ENCODE results near the gene RNMT. TPM values are rescaled to one million over a fixed set of nuclear protein-coding genes. Genes with fewer than 3 reads are reported as not detected.

RNMT gene
- total RNA-seq, 1 donor from 2014 or later: 45.8 TPM

- Mint-ChIP-seq H3K36me3 (ENCODE audit: low read depth, unreplicated experiment) (no peaks in the 10 kb centered on the region), H3K27me3 (ENCODE audit: low read depth, unreplicated experiment) (peaks cover 4% of the 10 kb centered on the region), H3K4me1 (ENCODE audit: low read depth, unreplicated experiment) (peaks cover 4% of the 10 kb centered on the region), H3K4me3 (ENCODE audit: unreplicated experiment) (no peak overlapping the region), H3K27ac (ENCODE audit: unreplicated experiment) (no peak overlapping the region), H3K9me3 (ENCODE audit: unreplicated experiment) (no peaks in the 10 kb centered on the region)
- Histone ChIP-seq H3K4me3 (ENCODE audit: insufficient read depth, low read depth, low read length) (no peak overlapping the region), H3K4me2 (ENCODE audit: low read length) (no peak overlapping the region), H3K9me3 (ENCODE audit: insufficient read depth, low read depth, low read length) (no peaks in the 10 kb centered on the region), H3K27ac (ENCODE audit: low read depth, low read length) (no peak overlapping the region), H3K4me1 (ENCODE audit: insufficient read depth, low read length) (no peaks in the 10 kb centered on the region), H2AFZ (ENCODE audit: low read depth, low read length) (no peak overlapping the region), H3K9ac (ENCODE audit: low read length) (no peak overlapping the region), H3K27me3 (ENCODE audit: insufficient read depth, low read length) (no peaks in the 10 kb centered on the region), H4K20me1 (ENCODE audit: insufficient read depth, low read length) (no peaks in the 10 kb centered on the region), H3K79me2 (ENCODE audit: insufficient read depth, low read length) (no peaks in the 10 kb centered on the region), H3K36me3 (ENCODE audit: insufficient read depth, low read length) (no peaks in the 10 kb centered on the region)
- peak; percentile 65 for FAIRE-seq
- peak; percentile 14 for DNase-seq (ENCODE audit: low read depth)
- TF ChIP-seq EZH2 (IDR thresholded peaks at IDR 0.05; ENCODE audit: insufficient read depth, low read length): no peak
- peak; percentile 86 for TF ChIP-seq CTCF (IDR thresholded peaks at IDR 0.05; ENCODE audit: insufficient read depth, low read depth, low read length)
Observed at GRCh38 chr18:13813271-13813849, 86.9 kb downstream of the RNMT start.

Other genes starting within 250 kb of the RNMT start
- 18.0 and 21.9 TPM in 2 replicates for gene FAM210A, start 115 bp upstream of the RNMT start, total RNA-seq
- 0.26 and 0.57 TPM in 2 replicates for gene MC5R, start 97.5 kb downstream of the RNMT start, total RNA-seq
- gene MC2R, start 188.9 kb downstream of the RNMT start, total RNA-seq: not detected in 2 replicates

Data from astrocyte (in vitro differentiated cells and primary cell).